ENCODE measurements around the gene ACER3. TPM values are rescaled to one million over a fixed set of nuclear protein-coding genes. Genes with fewer than 3 reads are reported as not detected.

ACER3 gene
- polyA plus RNA-seq, 1 donor from 2014 or later, result 14.9 TPM

DNA sequence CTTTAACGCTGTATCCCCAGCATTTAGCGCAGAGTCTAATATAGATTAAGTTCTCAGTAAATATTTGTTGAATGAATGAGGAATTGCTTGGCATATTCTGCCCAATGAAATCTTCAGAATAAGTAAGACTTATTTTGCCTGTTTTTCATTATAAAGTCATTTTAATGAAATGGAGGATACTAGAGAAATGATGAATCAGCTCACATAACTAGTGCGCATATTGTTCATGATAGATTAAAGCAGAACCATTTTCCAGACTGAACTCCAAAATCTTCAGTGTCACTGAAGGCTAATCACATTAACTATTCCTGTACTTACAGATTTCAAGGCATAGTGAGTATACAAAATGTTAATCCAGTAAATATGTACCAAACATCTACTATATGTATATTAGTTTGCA is 29.6 kb downstream of the ACER3 start:
- peaks cover 3% of the 10 kb centered on the region for H3K79me2 ChIP-seq (replicated peaks; ENCODE audit: insufficient read depth, low read length)
- no peaks in the 10 kb centered on the region for H3K9me2 ChIP-seq (ENCODE audit: insufficient read depth, low read length)
- no peaks in the 10 kb centered on the region for H3F3A ChIP-seq (ENCODE audit: insufficient read depth, low read length, poor library complexity, severe bottlenecking)
- no peak overlapping the region for H3K4me2 ChIP-seq (ENCODE audit: low read length)
- H3K9me3 ChIP-seq (ENCODE audit: low read length), result no peaks in the 10 kb centered on the region
- H3K9ac ChIP-seq (ENCODE audit: low read length), result no peak overlapping the region
- no peaks in the 10 kb centered on the region for H3K27me3 ChIP-seq (ENCODE audit: insufficient read depth, low read depth, low read length)
- H3K36me3 ChIP-seq (ENCODE audit: insufficient read depth, low read length), result no peaks in the 10 kb centered on the region
- no peak overlapping the region for H2AFZ ChIP-seq (ENCODE audit: low read depth, low read length)
- TF ChIP-seq TAF1 (IDR thresholded peaks at IDR 0.05; ENCODE audit: low read depth), result no peak
- H3K4me3 ChIP-seq (ENCODE audit: low read length), result no peak overlapping the region
- H4K20me1 ChIP-seq (ENCODE audit: insufficient read depth), result no peaks in the 10 kb centered on the region
- H3K27ac ChIP-seq (ENCODE audit: low read length), result no peak overlapping the region

DNA sequence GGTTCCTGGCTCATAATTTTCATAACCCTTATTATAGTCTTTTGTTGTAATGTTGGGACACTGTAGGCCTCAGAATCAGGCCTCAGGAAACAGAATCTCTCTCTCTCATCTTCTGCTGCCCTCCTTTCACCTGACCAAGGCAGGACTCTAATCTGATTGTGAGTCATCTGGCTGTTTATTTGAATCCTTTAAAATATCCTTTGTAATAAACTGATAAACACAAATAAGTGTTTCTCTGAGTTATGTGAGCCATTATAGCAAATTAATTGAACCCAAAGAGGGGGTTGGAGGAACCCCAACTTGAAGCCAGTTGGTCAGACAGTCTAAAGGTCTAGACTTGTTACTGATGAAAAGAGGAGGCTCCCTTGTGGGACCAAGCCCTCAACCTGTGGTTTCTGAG is 30.6 kb downstream of the ACER3 start:
- Histone ChIP-seq H3K4me3 (ENCODE audit: low read length) (no peak overlapping the region), H3K9me3 (ENCODE audit: low read length) (no peaks in the 10 kb centered on the region), H3K9me2 (ENCODE audit: insufficient read depth, low read length) (no peaks in the 10 kb centered on the region), H4K20me1 (ENCODE audit: insufficient read depth) (no peaks in the 10 kb centered on the region), H3K27me3 (ENCODE audit: insufficient read depth, low read depth, low read length) (no peaks in the 10 kb centered on the region), H3F3A (ENCODE audit: insufficient read depth, low read length, poor library complexity, severe bottlenecking) (no peaks in the 10 kb centered on the region), H3K9ac (ENCODE audit: low read length) (no peak overlapping the region), H3K27ac (ENCODE audit: low read length) (no peak overlapping the region), H3K4me2 (ENCODE audit: low read length) (no peak overlapping the region), H3K36me3 (ENCODE audit: insufficient read depth, low read length) (no peaks in the 10 kb centered on the region), H2AFZ (ENCODE audit: low read depth, low read length) (no peak overlapping the region), H3K79me2 (replicated peaks; ENCODE audit: insufficient read depth, low read length) (peaks cover 3% of the 10 kb centered on the region)
- TF ChIP-seq RAD21 (conservative IDR thresholded peaks at IDR 0.05) (no peak), MXI1 (conservative IDR thresholded peaks at IDR 0.05; ENCODE audit: poor library complexity, severe bottlenecking) (no peak), EP300 (conservative IDR thresholded peaks at IDR 0.05; ENCODE audit: poor library complexity, severe bottlenecking) (no peak), SMC3 (conservative IDR thresholded peaks at IDR 0.05; ENCODE audit: poor library complexity) (no peak), EZH2 (IDR thresholded peaks at IDR 0.05; ENCODE audit: borderline replicate concordance, insufficient read depth, low read length, poor library complexity, severe bottlenecking) (no peak), POLR2AphosphoS5 (IDR thresholded peaks at IDR 0.05) (no peak), TAF1 (IDR thresholded peaks at IDR 0.05; ENCODE audit: low read depth) (no peak)
- TF ChIP-seq, protein P1, sequence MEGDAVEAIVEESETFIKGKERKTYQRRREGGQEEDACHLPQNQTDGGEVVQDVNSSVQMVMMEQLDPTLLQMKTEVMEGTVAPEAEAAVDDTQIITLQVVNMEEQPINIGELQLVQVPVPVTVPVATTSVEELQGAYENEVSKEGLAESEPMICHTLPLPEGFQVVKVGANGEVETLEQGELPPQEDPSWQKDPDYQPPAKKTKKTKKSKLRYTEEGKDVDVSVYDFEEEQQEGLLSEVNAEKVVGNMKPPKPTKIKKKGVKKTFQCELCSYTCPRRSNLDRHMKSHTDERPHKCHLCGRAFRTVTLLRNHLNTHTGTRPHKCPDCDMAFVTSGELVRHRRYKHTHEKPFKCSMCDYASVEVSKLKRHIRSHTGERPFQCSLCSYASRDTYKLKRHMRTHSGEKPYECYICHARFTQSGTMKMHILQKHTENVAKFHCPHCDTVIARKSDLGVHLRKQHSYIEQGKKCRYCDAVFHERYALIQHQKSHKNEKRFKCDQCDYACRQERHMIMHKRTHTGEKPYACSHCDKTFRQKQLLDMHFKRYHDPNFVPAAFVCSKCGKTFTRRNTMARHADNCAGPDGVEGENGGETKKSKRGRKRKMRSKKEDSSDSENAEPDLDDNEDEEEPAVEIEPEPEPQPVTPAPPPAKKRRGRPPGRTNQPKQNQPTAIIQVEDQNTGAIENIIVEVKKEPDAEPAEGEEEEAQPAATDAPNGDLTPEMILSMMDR (IDR thresholded peaks at IDR 0.05; ENCODE audit: poor library complexity, severe bottlenecking), result no peak
- TF ChIP-seq, protein P2, sequence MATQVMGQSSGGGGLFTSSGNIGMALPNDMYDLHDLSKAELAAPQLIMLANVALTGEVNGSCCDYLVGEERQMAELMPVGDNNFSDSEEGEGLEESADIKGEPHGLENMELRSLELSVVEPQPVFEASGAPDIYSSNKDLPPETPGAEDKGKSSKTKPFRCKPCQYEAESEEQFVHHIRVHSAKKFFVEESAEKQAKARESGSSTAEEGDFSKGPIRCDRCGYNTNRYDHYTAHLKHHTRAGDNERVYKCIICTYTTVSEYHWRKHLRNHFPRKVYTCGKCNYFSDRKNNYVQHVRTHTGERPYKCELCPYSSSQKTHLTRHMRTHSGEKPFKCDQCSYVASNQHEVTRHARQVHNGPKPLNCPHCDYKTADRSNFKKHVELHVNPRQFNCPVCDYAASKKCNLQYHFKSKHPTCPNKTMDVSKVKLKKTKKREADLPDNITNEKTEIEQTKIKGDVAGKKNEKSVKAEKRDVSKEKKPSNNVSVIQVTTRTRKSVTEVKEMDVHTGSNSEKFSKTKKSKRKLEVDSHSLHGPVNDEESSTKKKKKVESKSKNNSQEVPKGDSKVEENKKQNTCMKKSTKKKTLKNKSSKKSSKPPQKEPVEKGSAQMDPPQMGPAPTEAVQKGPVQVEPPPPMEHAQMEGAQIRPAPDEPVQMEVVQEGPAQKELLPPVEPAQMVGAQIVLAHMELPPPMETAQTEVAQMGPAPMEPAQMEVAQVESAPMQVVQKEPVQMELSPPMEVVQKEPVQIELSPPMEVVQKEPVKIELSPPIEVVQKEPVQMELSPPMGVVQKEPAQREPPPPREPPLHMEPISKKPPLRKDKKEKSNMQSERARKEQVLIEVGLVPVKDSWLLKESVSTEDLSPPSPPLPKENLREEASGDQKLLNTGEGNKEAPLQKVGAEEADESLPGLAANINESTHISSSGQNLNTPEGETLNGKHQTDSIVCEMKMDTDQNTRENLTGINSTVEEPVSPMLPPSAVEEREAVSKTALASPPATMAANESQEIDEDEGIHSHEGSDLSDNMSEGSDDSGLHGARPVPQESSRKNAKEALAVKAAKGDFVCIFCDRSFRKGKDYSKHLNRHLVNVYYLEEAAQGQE (IDR thresholded peaks at IDR 0.05; ENCODE audit: borderline replicate concordance), result no peak

DNA sequence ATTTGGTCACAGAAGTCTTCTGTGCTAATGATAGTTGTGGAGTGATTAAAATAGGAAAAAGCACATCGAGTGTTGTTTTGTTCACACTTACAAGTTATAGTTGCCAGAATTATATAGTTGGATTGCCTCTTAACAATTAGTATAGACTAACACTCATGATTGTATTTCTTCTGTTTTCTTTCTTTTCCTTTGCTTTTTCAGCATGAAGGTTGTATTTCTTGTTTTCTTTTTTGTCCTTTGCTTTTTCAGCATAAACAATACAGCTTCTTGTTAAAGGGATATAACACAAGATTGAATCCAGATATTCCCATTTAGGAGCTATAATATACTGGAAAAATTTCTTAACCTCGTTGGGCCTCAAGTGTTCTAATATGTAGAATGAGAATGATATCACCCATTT is 31.1 kb downstream of the ACER3 start:
- H3K27ac ChIP-seq (ENCODE audit: low read length), result no peak overlapping the region
- no peak overlapping the region for H3K4me2 ChIP-seq (ENCODE audit: low read length)

More for the DNA sequence above, 31.1 kb downstream of the ACER3 start:
- H3K27me3 ChIP-seq (ENCODE audit: insufficient read depth, low read depth, low read length), result no peaks in the 10 kb centered on the region
- H3F3A ChIP-seq (ENCODE audit: insufficient read depth, low read length, poor library complexity, severe bottlenecking), result no peaks in the 10 kb centered on the region
- no peaks in the 10 kb centered on the region for H3K9me2 ChIP-seq (ENCODE audit: insufficient read depth, low read length)
- H4K20me1 ChIP-seq (ENCODE audit: insufficient read depth), result no peaks in the 10 kb centered on the region
- no peaks in the 10 kb centered on the region for H3K9me3 ChIP-seq (ENCODE audit: low read length)
- H3K9ac ChIP-seq (ENCODE audit: low read length), result no peak overlapping the region
- no peak overlapping the region for H3K4me3 ChIP-seq (ENCODE audit: low read length)
- TF ChIP-seq, protein P2 (IDR thresholded peaks at IDR 0.05; ENCODE audit: borderline replicate concordance), result no peak
- TF ChIP-seq POLR2AphosphoS5 (IDR thresholded peaks at IDR 0.05) (no peak), TAF1 (IDR thresholded peaks at IDR 0.05; ENCODE audit: low read depth) (no peak), SMC3 (conservative IDR thresholded peaks at IDR 0.05; ENCODE audit: poor library complexity) (no peak)
- TF ChIP-seq, protein P1 (IDR thresholded peaks at IDR 0.05; ENCODE audit: poor library complexity, severe bottlenecking), result no peak
- no peaks in the 10 kb centered on the region for H3K36me3 ChIP-seq (ENCODE audit: insufficient read depth, low read length)
- H2AFZ ChIP-seq (ENCODE audit: low read depth, low read length), result no peak overlapping the region
- H3K79me2 ChIP-seq (replicated peaks; ENCODE audit: insufficient read depth, low read length), result peaks cover 3% of the 10 kb centered on the region
